ENCODE data around the gene CACNA2D4. TPM values are rescaled to one million over a fixed set of nuclear protein-coding genes. Genes with fewer than 3 reads are reported as not detected.

Gene CACNA2D4
- total RNA-seq, 1 experiment from 2014 or later, result 1.7 TPM

DNA sequence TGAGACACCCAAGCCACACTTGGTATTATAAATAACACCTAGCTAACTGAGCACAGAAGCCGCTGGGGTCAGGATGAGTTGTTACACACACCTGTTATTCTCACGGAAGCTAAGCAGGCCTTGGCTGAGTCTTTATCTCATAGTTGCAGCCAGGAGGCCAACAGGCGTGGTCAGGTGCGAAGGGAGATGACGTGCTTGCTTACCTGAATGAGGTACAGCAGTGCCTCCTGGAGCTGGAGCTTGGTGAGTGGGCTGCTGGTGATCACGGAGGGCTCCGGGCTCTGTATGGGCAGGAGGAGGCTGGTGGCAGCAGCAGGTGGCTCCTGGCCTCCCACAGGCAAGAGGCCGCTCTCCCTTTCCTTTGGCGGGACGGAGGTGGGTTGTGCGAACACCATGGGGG is 30.4 kb upstream of the CACNA2D4 start:
- BruUV-seq (replicated peaks), result no TSS peak
- ATAC-seq (no peak), DNase-seq (ENCODE audit: low read depth, low spot score) (no peak)
- H3K79me2 ChIP-seq (ENCODE audit: insufficient read depth, low read length), result no peaks in the 10 kb centered on the region
- no peaks in the 10 kb centered on the region for H3K9me2 ChIP-seq (ENCODE audit: insufficient read depth)
- H3K4me1 ChIP-seq (ENCODE audit: control insufficient read depth in 1 of 2, insufficient read depth in 2 of 2, low read length in 2 of 2), result no peaks in the 10 kb centered on the region
- CTCF ChIA-PET, result interaction anchor here (1.4 kb wide), 1 partner anchor 9 kb away, joined by 7 read pairs; no protein-coding TSS in a partner anchor
- H3K9ac ChIP-seq (ENCODE audit: low read length), result no peak overlapping the region
- no peak for TF ChIP-seq CBX3 (IDR thresholded peaks at IDR 0.05; ENCODE audit: low read depth)
- TF ChIP-seq ELF1 (IDR thresholded peaks at IDR 0.05; ENCODE audit: borderline replicate concordance, low read depth), result no peak
- TF ChIP-seq SIN3A (IDR thresholded peaks at IDR 0.05; ENCODE audit: low read depth), result no peak
- TF ChIP-seq, protein P1, sequence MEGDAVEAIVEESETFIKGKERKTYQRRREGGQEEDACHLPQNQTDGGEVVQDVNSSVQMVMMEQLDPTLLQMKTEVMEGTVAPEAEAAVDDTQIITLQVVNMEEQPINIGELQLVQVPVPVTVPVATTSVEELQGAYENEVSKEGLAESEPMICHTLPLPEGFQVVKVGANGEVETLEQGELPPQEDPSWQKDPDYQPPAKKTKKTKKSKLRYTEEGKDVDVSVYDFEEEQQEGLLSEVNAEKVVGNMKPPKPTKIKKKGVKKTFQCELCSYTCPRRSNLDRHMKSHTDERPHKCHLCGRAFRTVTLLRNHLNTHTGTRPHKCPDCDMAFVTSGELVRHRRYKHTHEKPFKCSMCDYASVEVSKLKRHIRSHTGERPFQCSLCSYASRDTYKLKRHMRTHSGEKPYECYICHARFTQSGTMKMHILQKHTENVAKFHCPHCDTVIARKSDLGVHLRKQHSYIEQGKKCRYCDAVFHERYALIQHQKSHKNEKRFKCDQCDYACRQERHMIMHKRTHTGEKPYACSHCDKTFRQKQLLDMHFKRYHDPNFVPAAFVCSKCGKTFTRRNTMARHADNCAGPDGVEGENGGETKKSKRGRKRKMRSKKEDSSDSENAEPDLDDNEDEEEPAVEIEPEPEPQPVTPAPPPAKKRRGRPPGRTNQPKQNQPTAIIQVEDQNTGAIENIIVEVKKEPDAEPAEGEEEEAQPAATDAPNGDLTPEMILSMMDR (IDR thresholded peaks at IDR 0.05 in 2 of 3, conservative IDR thresholded peaks at IDR 0.05 in 1 of 3; ENCODE audit: borderline replicate concordance in 1 of 3, insufficient read depth in 1 of 3, low read depth in 2 of 3, low read length in 2 of 3), result no peak
- TF ChIP-seq POLR2A (IDR thresholded peaks at IDR 0.05; ENCODE audit: borderline replicate concordance, extremely low read depth, insufficient read depth, insufficient read length), result no peak
- no peak for TF ChIP-seq TCF7L2 (IDR thresholded peaks at IDR 0.05; ENCODE audit: borderline replicate concordance, extremely low read depth, insufficient read depth, insufficient read length)
- no peak for TF ChIP-seq ZNF274 (IDR thresholded peaks at IDR 0.05; ENCODE audit: low read depth, low read length)
- no peak for TF ChIP-seq SP1 (IDR thresholded peaks at IDR 0.05; ENCODE audit: low read depth)
- TF ChIP-seq EGR1 (IDR thresholded peaks at IDR 0.05; ENCODE audit: low read depth), result no peak
- no peak for TF ChIP-seq MAX (IDR thresholded peaks at IDR 0.05)
- TF ChIP-seq FOSL1 (IDR thresholded peaks at IDR 0.05; ENCODE audit: low read depth), result no peak
- no peak for TF ChIP-seq EZH2 (IDR thresholded peaks at IDR 0.05)
- TF ChIP-seq YY1 (IDR thresholded peaks at IDR 0.05; ENCODE audit: extremely low read depth, insufficient replicate concordance, low read depth, low read length), result no peak
- no peak for TF ChIP-seq JUND (IDR thresholded peaks at IDR 0.05)
- H3K4me2 ChIP-seq (ENCODE audit: low read length), result no peak overlapping the region
- no peak overlapping the region for H3K27ac ChIP-seq (ENCODE audit: low read depth, low read length)
- no peaks in the 10 kb centered on the region for H4K20me1 ChIP-seq (ENCODE audit: insufficient read depth)
- H2AFZ ChIP-seq (ENCODE audit: low read depth, low read length, poor library complexity, severe bottlenecking), result no peak overlapping the region
- H3K9me3 ChIP-seq (ENCODE audit: control insufficient read depth in 1 of 2, insufficient read depth in 1 of 2, low read depth in 1 of 2, low read length in 2 of 2), result no peaks in the 10 kb centered on the region
- RAD21 ChIA-PET (ENCODE audit: low non-redundant PET in 1 of 2, low total read pairs in 2 of 2, uncharacterized antibody in 2 of 2, unreplicated experiment in 2 of 2), result no interaction called here
- H3K36me3 ChIP-seq (ENCODE audit: control insufficient read depth in 1 of 2, insufficient read depth in 2 of 2, low read length in 2 of 2), result peaks cover 7 to 15% of the 10 kb centered on the region in 2 experiments; a peak in 1 of 4 replicates
- POLR2A ChIA-PET, result no interaction called here
- no peaks in the 10 kb centered on the region for H3K27me3 ChIP-seq (ENCODE audit: insufficient read depth, low read length)
- intact Hi-C loops (cut with micrococcal nuclease), result no loop called here
- no peak overlapping the region for H3K4me3 ChIP-seq (replicated peaks in 1 of 2; ENCODE audit: low read depth in 1 of 2, low read length in 2 of 2)
